ENCODE data around the gene CECR2. TPM values are rescaled to one million over a fixed set of nuclear protein-coding genes. Genes with fewer than 3 reads are reported as not detected.

CECR2 gene
- total and polyA plus RNA-seq, 10 of the 15 experiments (the other 5 are each of a cell fraction or from before 2014, with no cell fraction given): 0.01 to 0.08 (median 0.01) TPM; not detected in 7

DNA sequence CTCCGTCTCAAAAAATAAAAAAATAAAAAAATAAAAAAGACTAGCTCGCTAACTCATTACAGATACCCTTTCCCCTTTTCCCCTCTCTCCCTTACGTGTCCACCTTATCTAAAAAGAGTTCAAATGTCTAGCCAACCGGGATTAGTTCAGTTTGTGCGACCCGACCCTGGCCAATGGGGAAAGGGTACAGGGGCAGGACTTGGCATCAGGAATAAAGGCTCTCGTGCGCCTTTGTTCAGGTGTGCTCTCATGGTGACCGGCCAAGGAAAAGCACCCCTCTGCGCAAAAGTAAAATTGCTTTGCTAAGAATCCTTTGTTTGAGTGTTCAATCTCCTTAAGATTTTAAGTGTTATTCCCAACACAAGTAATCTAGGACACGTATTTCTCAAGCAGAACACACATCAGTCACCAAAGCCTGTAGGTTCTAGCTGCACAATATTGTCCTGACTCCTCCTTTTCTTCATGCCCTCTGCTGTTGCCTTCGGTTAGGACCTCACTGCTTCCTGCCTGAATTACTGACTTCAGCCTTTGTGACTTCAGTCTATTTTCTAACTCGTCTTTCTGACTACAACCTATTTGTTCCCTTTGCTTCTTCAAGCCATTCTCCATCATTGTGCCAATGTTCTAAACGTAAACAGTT, 20.7 kb upstream of the CECR2 start (continued):
- TF ChIP-seq, protein P1, sequence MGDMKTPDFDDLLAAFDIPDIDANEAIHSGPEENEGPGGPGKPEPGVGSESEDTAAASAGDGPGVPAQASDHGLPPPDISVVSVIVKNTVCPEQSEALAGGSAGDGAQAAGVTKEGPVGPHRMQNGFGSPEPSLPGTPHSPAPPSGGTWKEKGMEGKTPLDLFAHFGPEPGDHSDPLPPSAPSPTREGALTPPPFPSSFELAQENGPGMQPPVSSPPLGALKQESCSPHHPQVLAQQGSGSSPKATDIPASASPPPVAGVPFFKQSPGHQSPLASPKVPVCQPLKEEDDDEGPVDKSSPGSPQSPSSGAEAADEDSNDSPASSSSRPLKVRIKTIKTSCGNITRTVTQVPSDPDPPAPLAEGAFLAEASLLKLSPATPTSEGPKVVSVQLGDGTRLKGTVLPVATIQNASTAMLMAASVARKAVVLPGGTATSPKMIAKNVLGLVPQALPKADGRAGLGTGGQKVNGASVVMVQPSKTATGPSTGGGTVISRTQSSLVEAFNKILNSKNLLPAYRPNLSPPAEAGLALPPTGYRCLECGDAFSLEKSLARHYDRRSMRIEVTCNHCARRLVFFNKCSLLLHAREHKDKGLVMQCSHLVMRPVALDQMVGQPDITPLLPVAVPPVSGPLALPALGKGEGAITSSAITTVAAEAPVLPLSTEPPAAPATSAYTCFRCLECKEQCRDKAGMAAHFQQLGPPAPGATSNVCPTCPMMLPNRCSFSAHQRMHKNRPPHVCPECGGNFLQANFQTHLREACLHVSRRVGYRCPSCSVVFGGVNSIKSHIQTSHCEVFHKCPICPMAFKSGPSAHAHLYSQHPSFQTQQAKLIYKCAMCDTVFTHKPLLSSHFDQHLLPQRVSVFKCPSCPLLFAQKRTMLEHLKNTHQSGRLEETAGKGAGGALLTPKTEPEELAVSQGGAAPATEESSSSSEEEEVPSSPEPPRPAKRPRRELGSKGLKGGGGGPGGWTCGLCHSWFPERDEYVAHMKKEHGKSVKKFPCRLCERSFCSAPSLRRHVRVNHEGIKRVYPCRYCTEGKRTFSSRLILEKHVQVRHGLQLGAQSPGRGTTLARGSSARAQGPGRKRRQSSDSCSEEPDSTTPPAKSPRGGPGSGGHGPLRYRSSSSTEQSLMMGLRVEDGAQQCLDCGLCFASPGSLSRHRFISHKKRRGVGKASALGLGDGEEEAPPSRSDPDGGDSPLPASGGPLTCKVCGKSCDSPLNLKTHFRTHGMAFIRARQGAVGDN (IDR thresholded peaks at IDR 0.05): no peak
- TF ChIP-seq, protein P2, sequence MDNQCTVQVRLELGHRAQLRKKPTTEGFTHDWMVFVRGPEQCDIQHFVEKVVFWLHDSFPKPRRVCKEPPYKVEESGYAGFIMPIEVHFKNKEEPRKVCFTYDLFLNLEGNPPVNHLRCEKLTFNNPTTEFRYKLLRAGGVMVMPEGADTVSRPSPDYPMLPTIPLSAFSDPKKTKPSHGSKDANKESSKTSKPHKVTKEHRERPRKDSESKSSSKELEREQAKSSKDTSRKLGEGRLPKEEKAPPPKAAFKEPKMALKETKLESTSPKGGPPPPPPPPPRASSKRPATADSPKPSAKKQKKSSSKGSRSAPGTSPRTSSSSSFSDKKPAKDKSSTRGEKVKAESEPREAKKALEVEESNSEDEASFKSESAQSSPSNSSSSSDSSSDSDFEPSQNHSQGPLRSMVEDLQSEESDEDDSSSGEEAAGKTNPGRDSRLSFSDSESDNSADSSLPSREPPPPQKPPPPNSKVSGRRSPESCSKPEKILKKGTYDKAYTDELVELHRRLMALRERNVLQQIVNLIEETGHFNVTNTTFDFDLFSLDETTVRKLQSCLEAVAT (IDR thresholded peaks at IDR 0.05): no peak
- TF ChIP-seq TCF3 (IDR thresholded peaks at IDR 0.05; ENCODE audit: borderline replicate concordance, insufficient read depth, low read depth, low read length) (no peak), MTA3 (IDR thresholded peaks at IDR 0.05; ENCODE audit: borderline replicate concordance, low read length) (no peak)

DNA sequence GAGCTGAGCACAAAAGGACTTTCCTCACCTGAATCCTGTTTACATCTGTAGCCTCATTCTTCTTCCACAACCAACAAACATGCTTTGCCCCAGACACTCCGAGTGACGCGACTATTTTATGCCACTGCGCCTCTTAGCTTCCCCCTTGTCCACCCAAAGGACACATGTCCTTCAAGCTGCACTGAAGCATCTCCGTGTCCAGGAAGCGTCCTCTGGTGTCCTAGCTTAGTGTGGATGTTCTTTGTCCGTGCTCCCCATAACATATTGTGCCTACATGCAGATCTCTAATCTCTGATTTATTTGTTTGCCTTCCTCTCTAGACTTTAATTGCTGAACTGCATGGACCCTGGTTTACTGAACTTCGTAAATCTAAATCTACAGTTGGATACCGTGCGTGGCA, 20.1 kb upstream of the CECR2 start:
- SMC1A ChIA-PET (ENCODE audit: uncharacterized antibody, unreplicated experiment): interaction anchor here (1.8 kb wide), 1 partner anchor 135 kb away, joined by 4 read pairs; no protein-coding TSS in a partner anchor
- Histone ChIP-seq H3K9me3 (replicated peaks; ENCODE audit: control insufficient read depth, insufficient read depth, low read length) (no peaks in the 10 kb centered on the region), H2AFZ (ENCODE audit: control insufficient read depth, low read depth, low read length) (no peak overlapping the region), H3K4me3 (no peak overlapping the region), H3K4me2 (ENCODE audit: control insufficient read depth, insufficient read depth) (no peak overlapping the region), H3K27me3 (replicated peaks in 1 of 2; ENCODE audit: control insufficient read depth in 2 of 2, insufficient read depth in 2 of 2, low read length in 1 of 2) (no peaks in the 10 kb centered on the region; a peak in 1 of 4 replicates), H3K27ac (ENCODE audit: control insufficient read depth, insufficient read depth) (no peak overlapping the region), H4K20me1 (ENCODE audit: control insufficient read depth, insufficient read depth) (no peaks in the 10 kb centered on the region), H3K9ac (ENCODE audit: control insufficient read depth, insufficient read depth, low read length) (no peak overlapping the region), H3K79me2 (ENCODE audit: control insufficient read depth, insufficient read depth, low read length) (no peaks in the 10 kb centered on the region), H3K4me1 (ENCODE audit: control insufficient read depth, insufficient read depth, low read length) (no peaks in the 10 kb centered on the region), H3K36me3 (ENCODE audit: control insufficient read depth in 2 of 2, insufficient read depth in 2 of 2, low read length in 1 of 2) (no peaks in the 10 kb centered on the region)
- no peak for DNase-seq (ENCODE audit: low read depth, low spot score)
- intact Hi-C loops (cut with micrococcal nuclease; ENCODE audit: unreplicated experiment) (no loop called here), in situ Hi-C loops (cut with MboI) (no loop called here)
- RAD21 ChIA-PET (ENCODE audit: unreplicated experiment): interaction anchor here (0.7 kb wide), 1 partner anchor 144 kb away, joined by 3 read pairs; no protein-coding TSS in a partner anchor
- ATAC-seq: no peak
- 59% methylated on average over 10 of the region's 10 CpGs for WGBS (ENCODE audit: insufficient coverage, insufficient replicate concordance, low lambda C conversion rate, missing lambda C conversion rate)
- POLR2A ChIA-PET: interaction anchor here (0.6 kb wide), 1 partner anchor 40 kb away, joined by 4 read pairs; no protein-coding TSS in a partner anchor
- CTCF ChIA-PET: interaction anchor here (0.8 to 1.2 kb wide), 3 partner anchors 30 to 143 kb away, joined by 3 read pairs; no protein-coding TSS in a partner anchor
- BruUV-seq (replicated peaks): no TSS peak
- FAIRE-seq: no peak
- TF ChIP-seq ESRRA (IDR thresholded peaks at IDR 0.05; ENCODE audit: low read length): no peak
- TF ChIP-seq POLR2AphosphoS2 (IDR thresholded peaks at IDR 0.05; ENCODE audit: low read depth, low read length): no peak
- no peak for TF ChIP-seq HDGF (IDR thresholded peaks at IDR 0.05)
- no peak for TF ChIP-seq BCL11A (IDR thresholded peaks at IDR 0.05; ENCODE audit: low read depth, low read length)
- TF ChIP-seq, protein P3, sequence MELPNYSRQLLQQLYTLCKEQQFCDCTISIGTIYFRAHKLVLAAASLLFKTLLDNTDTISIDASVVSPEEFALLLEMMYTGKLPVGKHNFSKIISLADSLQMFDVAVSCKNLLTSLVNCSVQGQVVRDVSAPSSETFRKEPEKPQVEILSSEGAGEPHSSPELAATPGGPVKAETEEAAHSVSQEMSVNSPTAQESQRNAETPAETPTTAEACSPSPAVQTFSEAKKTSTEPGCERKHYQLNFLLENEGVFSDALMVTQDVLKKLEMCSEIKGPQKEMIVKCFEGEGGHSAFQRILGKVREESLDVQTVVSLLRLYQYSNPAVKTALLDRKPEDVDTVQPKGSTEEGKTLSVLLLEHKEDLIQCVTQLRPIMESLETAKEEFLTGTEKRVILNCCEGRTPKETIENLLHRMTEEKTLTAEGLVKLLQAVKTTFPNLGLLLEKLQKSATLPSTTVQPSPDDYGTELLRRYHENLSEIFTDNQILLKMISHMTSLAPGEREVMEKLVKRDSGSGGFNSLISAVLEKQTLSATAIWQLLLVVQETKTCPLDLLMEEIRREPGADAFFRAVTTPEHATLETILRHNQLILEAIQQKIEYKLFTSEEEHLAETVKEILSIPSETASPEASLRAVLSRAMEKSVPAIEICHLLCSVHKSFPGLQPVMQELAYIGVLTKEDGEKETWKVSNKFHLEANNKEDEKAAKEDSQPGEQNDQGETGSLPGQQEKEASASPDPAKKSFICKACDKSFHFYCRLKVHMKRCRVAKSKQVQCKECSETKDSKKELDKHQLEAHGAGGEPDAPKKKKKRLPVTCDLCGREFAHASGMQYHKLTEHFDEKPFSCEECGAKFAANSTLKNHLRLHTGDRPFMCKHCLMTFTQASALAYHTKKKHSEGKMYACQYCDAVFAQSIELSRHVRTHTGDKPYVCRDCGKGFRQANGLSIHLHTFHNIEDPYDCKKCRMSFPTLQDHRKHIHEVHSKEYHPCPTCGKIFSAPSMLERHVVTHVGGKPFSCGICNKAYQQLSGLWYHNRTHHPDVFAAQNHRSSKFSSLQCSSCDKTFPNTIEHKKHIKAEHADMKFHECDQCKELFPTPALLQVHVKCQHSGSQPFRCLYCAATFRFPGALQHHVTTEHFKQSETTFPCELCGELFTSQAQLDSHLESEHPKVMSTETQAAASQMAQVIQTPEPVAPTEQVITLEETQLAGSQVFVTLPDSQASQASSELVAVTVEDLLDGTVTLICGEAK (IDR thresholded peaks at IDR 0.05; ENCODE audit: borderline replicate concordance): no peak
- no peak for TF ChIP-seq EED (IDR thresholded peaks at IDR 0.05; ENCODE audit: low read depth)
- TF ChIP-seq NFXL1 (IDR thresholded peaks at IDR 0.05; ENCODE audit: borderline replicate concordance): no peak
- TF ChIP-seq POLR2AphosphoS5 (IDR thresholded peaks at IDR 0.05; ENCODE audit: low read length): no peak
- TF ChIP-seq SUPT20H (IDR thresholded peaks at IDR 0.05; ENCODE audit: borderline replicate concordance, control insufficient read depth, low read depth, low read length): no peak
